Mesendoderm (in vitro differentiated cells): Measurements from ENCODE around the gene INTS12.

Source experiments
- DNase-seq: peaks from one replicate; pipeline ENCODE4 v3.0.0; 2013
- H2AK5ac ChIP-seq: 2 replicates; pipeline ENCODE4 v1.6.1; 2013; ENCODE audit warnings: low read length, inconsistent platforms
- H2BK120ac ChIP-seq: 2 replicates; pipeline ENCODE4 v1.6.1; 2013; ENCODE audit warnings: low read depth, mild to moderate bottlenecking, low read length, moderate library complexity, mixed read lengths
- H2BK15ac ChIP-seq: replicated peaks from 2 replicates; pipeline ENCODE4 v1.6.1; 2013; ENCODE audit warnings: low read depth, mild to moderate bottlenecking, moderate library complexity
- H2BK5ac ChIP-seq: 2 replicates; pipeline ENCODE4 v1.6.1; 2013; ENCODE audit warnings: low read length, inconsistent platforms
- H3K18ac ChIP-seq: 2 replicates; pipeline ENCODE4 v1.6.1; 2013; ENCODE audit warnings: mild to moderate bottlenecking, low read length, mixed read lengths
- H3K23ac ChIP-seq: one replicate; pipeline ENCODE4 v1.6.1; 2013; ENCODE audit warnings: low read length
- H3K27ac ChIP-seq: 2 replicates; pipeline ENCODE4 v1.5.1; 2013; ENCODE audit warnings: low read depth, mild to moderate bottlenecking, inconsistent platforms, low read length, moderate library complexity
- H3K27me3 ChIP-seq: 2 replicates; pipeline ENCODE4 v1.6.1; 2013; ENCODE audit warnings: low read length, control low read depth, mild to moderate bottlenecking, inconsistent platforms; ENCODE audit not compliant: insufficient read depth, poor library complexity
- H3K36me3 ChIP-seq: 2 replicates; pipeline ENCODE4 v1.6.1; 2013; ENCODE audit warnings: low read length, inconsistent platforms; ENCODE audit not compliant: control insufficient read depth, insufficient read depth
- H3K4ac ChIP-seq: one replicate; pipeline ENCODE4 v1.6.1; 2013; ENCODE audit warnings: low read depth, mild to moderate bottlenecking, low read length, moderate library complexity
- H3K4me1 ChIP-seq: 2 replicates; pipeline ENCODE4 v1.6.1; 2013; ENCODE audit warnings: low read depth, low read length, inconsistent platforms; ENCODE audit not compliant: control insufficient read depth
- H3K4me2 ChIP-seq: 2 replicates; pipeline ENCODE4 v1.6.1; 2013; ENCODE audit warnings: low read length
- H3K4me3 ChIP-seq: 2 replicates; pipeline ENCODE4 v1.5.1; 2013; ENCODE audit warnings: mild to moderate bottlenecking, low read length
- H3K56ac ChIP-seq: one replicate; pipeline ENCODE4 v1.6.1; 2013; ENCODE audit warnings: low read length
- H3K79me1 ChIP-seq: 2 replicates; pipeline ENCODE4 v1.6.1; 2013; ENCODE audit warnings: low read length, inconsistent platforms
- H3K79me2 ChIP-seq: 2 replicates; pipeline ENCODE4 v1.6.1; 2013; ENCODE audit warnings: mild to moderate bottlenecking, low read length; ENCODE audit not compliant: control insufficient read depth, insufficient read depth
- H3K9ac ChIP-seq: 2 replicates; pipeline ENCODE4 v1.6.1; 2013; ENCODE audit warnings: low read length, inconsistent platforms
- H4K5ac ChIP-seq: one replicate; pipeline ENCODE4 v1.6.1; 2013; ENCODE audit warnings: low read length
- H4K8ac ChIP-seq: one replicate; pipeline ENCODE4 v1.6.1; 2013; ENCODE audit warnings: low read depth, mild to moderate bottlenecking, control low read depth, low read length, moderate library complexity
- WGBS: extraction: QIAGEN DNeasy Blood & Tissue Kit; methylation state at CpG from one replicate; pipeline ENCODE4 v1.1.7; 2013; ENCODE audit warnings: low lambda C conversion rate, missing lambda C conversion rate; ENCODE audit not compliant: insufficient coverage; ENCODE audit errors: extremely low coverage; 5-methylcytosine and 5-hydroxymethylcytosine counted together

The INTS12 gene

GRCh38 chr4:105714932-105715331, 6.4 kb upstream of the INTS12 start:
- Histone ChIP-seq H3K18ac (no peak overlapping the region), H3K4me1 (no peaks in the 10 kb centered on the region), H2BK15ac (no peak overlapping the region), H3K4me2 (no peak overlapping the region), H3K56ac (no peak overlapping the region), H3K4me3 (no peak overlapping the region), H2AK5ac (no peak overlapping the region), H2BK5ac (no peak overlapping the region), H3K4ac (no peak overlapping the region), H4K5ac (no peak overlapping the region), H3K36me3 (no peaks in the 10 kb centered on the region), H2BK120ac (no peak overlapping the region), H3K79me2 (peaks cover 16% of the 10 kb centered on the region), H3K27ac (no peak overlapping the region), H3K9ac (no peak overlapping the region), H3K23ac (no peak overlapping the region), H3K79me1 (peaks cover 12% of the 10 kb centered on the region), H4K8ac (no peak overlapping the region), H3K27me3 (no peaks in the 10 kb centered on the region)
- no CpG with 5 or more reads among the region's 1 CpG for WGBS
- DNase-seq = no peak

DNA sequence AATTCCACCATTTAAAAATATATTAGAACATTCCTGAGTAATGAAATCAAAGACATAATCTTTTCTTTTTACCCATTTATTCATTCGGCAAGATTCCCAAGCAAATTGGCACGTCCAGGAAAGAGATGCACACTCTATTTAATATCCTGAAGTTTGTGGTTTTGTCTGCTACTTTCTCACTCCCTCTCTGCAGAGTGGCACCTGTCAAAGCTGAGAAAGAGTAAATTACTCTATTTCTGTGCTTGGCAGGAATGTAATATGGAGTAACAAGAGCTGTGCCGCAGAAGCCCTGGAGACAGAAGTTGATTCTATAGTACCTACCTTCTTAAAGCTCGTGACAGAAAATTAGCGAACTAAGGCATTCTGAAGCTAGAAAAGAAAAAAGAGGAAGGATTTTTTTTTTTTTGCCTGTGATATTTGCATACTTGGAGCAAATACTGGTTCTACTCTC, 5.6 kb upstream of the INTS12 start:
- Histone ChIP-seq H3K9ac (no peak overlapping the region), H3K79me1 (peaks cover 12% of the 10 kb centered on the region), H3K4me2 (no peak overlapping the region), H3K27me3 (no peaks in the 10 kb centered on the region), H3K27ac (no peak overlapping the region), H3K4ac (no peak overlapping the region), H3K18ac (no peak overlapping the region), H3K4me1 (no peaks in the 10 kb centered on the region), H3K56ac (no peak overlapping the region), H2BK5ac (no peak overlapping the region), H3K79me2 (peaks cover 18% of the 10 kb centered on the region), H3K23ac (no peak overlapping the region), H4K5ac (no peak overlapping the region), H2BK15ac (no peak overlapping the region), H2AK5ac (no peak overlapping the region), H3K4me3 (no peak overlapping the region), H2BK120ac (no peak overlapping the region), H4K8ac (no peak overlapping the region), H3K36me3 (no peaks in the 10 kb centered on the region)
- DNase-seq = no peak
- no CpG with 5 or more reads among the region's 5 CpGs for WGBS

DNA sequence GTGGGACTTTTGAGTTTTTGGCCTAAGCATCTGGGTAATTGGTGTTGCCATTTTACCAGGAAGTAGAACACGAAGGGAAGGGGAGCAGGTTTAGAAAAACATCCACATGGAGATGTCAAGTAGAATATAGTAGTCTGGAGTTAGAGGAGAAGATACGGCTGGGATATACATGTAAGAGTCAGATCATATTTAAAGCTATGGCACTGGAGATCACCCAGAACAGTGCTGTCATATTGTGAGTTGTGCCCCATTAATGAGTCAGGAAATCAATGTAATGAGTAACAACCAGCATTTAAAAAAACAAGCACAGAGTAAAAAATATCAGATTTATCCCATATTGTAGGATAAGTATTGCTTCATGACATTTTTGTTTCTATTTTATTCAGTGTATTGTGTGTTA, 4.3 kb upstream of the INTS12 start:
- no peak for DNase-seq
- H3K18ac ChIP-seq = no peak overlapping the region
- no peak overlapping the region for H2BK5ac ChIP-seq
- H3K79me2 ChIP-seq = peaks cover 18% of the 10 kb centered on the region
- H3K79me1 ChIP-seq = peaks cover 10% of the 10 kb centered on the region
- no peak overlapping the region for H2BK120ac ChIP-seq
- no peaks in the 10 kb centered on the region for H3K36me3 ChIP-seq
- no peak overlapping the region for H3K4me2 ChIP-seq
- H3K4ac ChIP-seq = no peak overlapping the region
- H3K56ac ChIP-seq = no peak overlapping the region
- H3K4me3 ChIP-seq = no peak overlapping the region
- no peak overlapping the region for H3K9ac ChIP-seq
- H3K27me3 ChIP-seq = no peaks in the 10 kb centered on the region
- no peak overlapping the region for H2AK5ac ChIP-seq
- no peak overlapping the region for H4K5ac ChIP-seq
- H4K8ac ChIP-seq = no peak overlapping the region
- H2BK15ac ChIP-seq = no peak overlapping the region
- H3K4me1 ChIP-seq = no peaks in the 10 kb centered on the region
- H3K27ac ChIP-seq = no peak overlapping the region
- no CpG with 5 or more reads among the region's 2 CpGs for WGBS
- no peak overlapping the region for H3K23ac ChIP-seq

DNA sequence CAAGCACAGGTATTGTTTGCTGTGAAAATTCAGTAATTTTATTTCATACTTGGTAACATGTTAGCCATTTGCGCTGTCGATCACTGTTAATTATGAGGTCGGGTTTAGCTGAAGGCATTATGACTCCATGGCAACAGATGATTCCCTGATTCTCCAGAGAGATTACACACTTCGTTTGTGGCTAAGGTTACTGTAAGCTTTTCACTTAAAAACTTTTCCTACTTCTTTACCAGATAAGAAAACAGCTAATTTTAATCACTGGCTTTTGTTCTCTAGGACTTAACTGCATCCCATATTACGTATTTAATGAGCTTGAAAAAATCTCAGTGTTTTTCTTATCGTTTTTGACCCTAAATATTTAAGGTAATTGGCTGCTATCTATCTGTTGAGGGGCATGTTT, 2.2 kb upstream of the INTS12 start:
- no peak overlapping the region for H3K27ac ChIP-seq
- H3K27me3 ChIP-seq = no peaks in the 10 kb centered on the region
- DNase-seq = peak; percentile 61
- H4K5ac ChIP-seq = no peak overlapping the region
- H3K4me2 ChIP-seq = no peak overlapping the region
- no peak overlapping the region for H2BK5ac ChIP-seq
- H3K79me2 ChIP-seq = peaks cover 13% of the 10 kb centered on the region
- no peak overlapping the region for H2BK15ac ChIP-seq
- H3K9ac ChIP-seq = no peak overlapping the region
- no peak overlapping the region for H3K18ac ChIP-seq
- no peak overlapping the region for H3K4me3 ChIP-seq
- H3K4me1 ChIP-seq = no peaks in the 10 kb centered on the region
- no peak overlapping the region for H3K23ac ChIP-seq
- H3K4ac ChIP-seq = no peak overlapping the region
- peaks cover 5% of the 10 kb centered on the region for H3K79me1 ChIP-seq
- H3K56ac ChIP-seq = no peak overlapping the region
- no peak overlapping the region for H2AK5ac ChIP-seq
- no CpG with 5 or more reads among the region's 6 CpGs for WGBS
- no peak overlapping the region for H2BK120ac ChIP-seq
- no peaks in the 10 kb centered on the region for H3K36me3 ChIP-seq
- H4K8ac ChIP-seq = no peak overlapping the region

GRCh38 chr4:105710012-105710600, 1.6 kb upstream of the INTS12 start:
- Histone ChIP-seq H2BK5ac (no peak overlapping the region), H3K4ac (no peak overlapping the region), H3K9ac (no peak overlapping the region), H3K27me3 (no peaks in the 10 kb centered on the region), H3K36me3 (no peaks in the 10 kb centered on the region), H4K8ac (no peak overlapping the region), H2BK120ac (no peak overlapping the region), H4K5ac (no peak overlapping the region), H3K4me1 (no peaks in the 10 kb centered on the region), H3K18ac (no peak overlapping the region), H3K27ac (no peak overlapping the region), H3K56ac (no peak overlapping the region), H2AK5ac (no peak overlapping the region), H3K4me2 (no peak overlapping the region), H3K4me3 (no peak overlapping the region), H3K79me1 (peaks cover 5% of the 10 kb centered on the region), H3K23ac (no peak overlapping the region), H3K79me2 (peaks cover 14% of the 10 kb centered on the region), H2BK15ac (no peak overlapping the region)
- peak; percentile 25 for DNase-seq
- WGBS = no CpG with 5 or more reads among the region's 16 CpGs

DNA sequence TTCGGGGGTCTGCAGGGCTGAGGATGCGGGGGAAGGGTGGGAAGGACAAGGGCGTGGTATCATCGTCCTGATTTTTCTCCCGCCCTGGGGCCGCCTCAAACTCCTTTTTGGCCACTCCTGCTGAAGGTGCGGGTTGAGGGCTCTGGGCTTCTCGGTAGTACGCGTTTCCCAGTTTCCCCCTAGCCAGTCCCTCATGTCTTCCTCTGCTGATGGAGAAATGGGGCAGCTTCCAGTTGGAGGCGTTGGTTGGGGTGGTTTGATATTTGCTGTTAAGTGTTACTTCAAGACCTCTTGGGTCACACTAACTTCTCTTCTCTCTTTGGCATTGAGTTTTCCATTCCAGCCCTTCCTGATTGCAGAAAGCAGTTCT, 577 bp upstream of the INTS12 start:
- peak; percentile 73 for DNase-seq
- H3K79me2 ChIP-seq = peaks cover 16% of the 10 kb centered on the region
- WGBS = no CpG with 5 or more reads among the region's 11 CpGs
- peak overlapping the region; percentile 65 for H3K4me3 ChIP-seq
- peak overlapping the region; percentile 27 for H3K4me2 ChIP-seq
- H3K56ac ChIP-seq = peak overlapping the region; percentile 89
- no peaks in the 10 kb centered on the region for H3K36me3 ChIP-seq
- H3K27me3 ChIP-seq = no peaks in the 10 kb centered on the region
- no peaks in the 10 kb centered on the region for H3K4me1 ChIP-seq
- H3K23ac ChIP-seq = no peak overlapping the region
- peak overlapping the region; percentile 73 for H3K9ac ChIP-seq
- H4K8ac ChIP-seq = no peak overlapping the region
- no peak overlapping the region for H2BK5ac ChIP-seq
- peak overlapping the region; percentile 36 for H3K18ac ChIP-seq
- no peak overlapping the region for H2AK5ac ChIP-seq
- H2BK120ac ChIP-seq = no peak overlapping the region
- no peak overlapping the region for H4K5ac ChIP-seq
- H3K27ac ChIP-seq = peak overlapping the region; percentile 48
- peaks cover 9% of the 10 kb centered on the region for H3K79me1 ChIP-seq
- no peak overlapping the region for H2BK15ac ChIP-seq
- no peak overlapping the region for H3K4ac ChIP-seq
